Peyer's patch (tissue), 4 donors: Measurements from ENCODE around the gene RBM48.

Experiments
- CTCF ChIP-seq, 6 experiments: fragments of 450-650 bp in 4 of 6; fragments of 200-600 bp in 2 of 6; sonication (generic) in 1 of 6; IDR thresholded peaks; one replicate each; pipeline ENCODE4 v1.5.1; 2017 to 2019; ENCODE audit warnings: antibody characterized with exemption in 6 of 6, mild to moderate bottlenecking in 3 of 6, moderate library complexity in 1 of 6
- POLR2A ChIP-seq, 2 donors: fragments of 450-650 bp; IDR thresholded peaks; one replicate each; pipeline ENCODE4 v1.5.1; 2017; ENCODE audit warnings: antibody characterized with exemption in 2 of 2, mild to moderate bottlenecking in 2 of 2, moderate library complexity in 2 of 2

GRCh38 chr7:92496876-92497275 is 31.7 kb upstream of the RBM48 start:
- TF ChIP-seq CTCF (IDR thresholded peaks at IDR 0.05) = no peak
- no peak for TF ChIP-seq POLR2A (IDR thresholded peaks at IDR 0.05)
